ENCODE results near the gene PPP1R10.

The PPP1R10 gene

DNA sequence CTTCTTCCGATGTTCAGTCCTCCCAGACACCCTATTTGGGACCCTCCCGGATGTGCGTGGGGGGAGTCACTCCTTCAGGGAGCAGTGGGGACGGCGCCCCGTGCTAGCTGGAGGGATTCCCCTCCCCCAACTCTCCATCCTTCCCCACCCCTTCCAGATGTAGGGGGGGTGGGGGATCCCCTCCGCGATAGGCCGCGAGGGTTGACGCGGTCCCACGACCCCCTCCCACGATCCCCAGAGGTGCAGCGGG, 61.3 kb downstream of the PPP1R10 start:
- no peak for DNase-seq

DNA sequence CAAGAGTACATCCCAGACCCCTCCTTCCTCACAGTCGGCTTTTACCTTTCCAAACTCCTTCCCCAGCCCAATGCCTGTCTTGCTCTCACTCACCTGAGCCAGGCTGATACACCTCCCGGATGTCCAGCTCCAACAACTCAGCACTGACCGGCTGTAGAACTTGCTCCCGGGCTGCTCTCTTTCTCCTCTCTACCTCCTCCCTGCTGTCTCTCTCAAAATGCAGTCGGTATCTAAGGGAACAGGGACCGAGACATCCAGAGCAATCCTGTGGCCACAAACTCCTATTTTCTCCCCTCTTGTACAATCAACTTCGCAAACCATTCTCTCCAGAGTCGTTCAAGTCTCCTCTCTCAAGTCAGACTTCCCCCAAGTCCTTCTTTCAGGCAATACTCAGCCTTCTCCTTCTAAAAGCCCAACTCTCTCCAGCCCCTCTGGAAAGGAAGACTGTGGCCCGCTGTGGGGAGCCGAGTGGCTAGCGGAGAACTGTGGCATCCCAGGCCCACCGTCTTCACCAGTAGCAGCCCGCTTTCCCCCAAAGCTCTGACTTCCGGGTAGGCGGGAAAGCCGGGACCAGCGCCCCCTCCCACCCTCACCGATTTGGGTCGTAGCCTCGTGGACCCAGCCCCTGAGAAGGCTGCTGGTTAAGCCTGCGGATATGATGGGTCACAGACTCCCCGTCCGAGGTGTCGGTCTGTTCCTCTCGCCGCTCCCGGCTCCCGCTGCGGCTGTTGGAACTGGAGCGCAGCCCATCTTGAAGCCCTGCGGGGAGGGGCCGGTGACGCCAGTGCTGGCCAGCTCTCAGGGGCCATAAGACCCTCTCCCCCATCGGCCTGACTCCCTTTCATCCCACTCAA, 61.9 kb downstream of the PPP1R10 start:
- DNase-seq = no peak

GRCh38 chr6:30554404-30554803, 62.6 kb downstream of the PPP1R10 start:
- no peak for DNase-seq
